ENCODE data around the gene MPP1.
A peak's percentile ranks its signal among the peaks of the same experiment; 100 is the strongest.
"Not testable (repeated sequence)": the region's sequence is repeated elsewhere in the genome, so short reads cannot be mapped to it uniquely, and the experiment has no call there.

Gene MPP1

DNA sequence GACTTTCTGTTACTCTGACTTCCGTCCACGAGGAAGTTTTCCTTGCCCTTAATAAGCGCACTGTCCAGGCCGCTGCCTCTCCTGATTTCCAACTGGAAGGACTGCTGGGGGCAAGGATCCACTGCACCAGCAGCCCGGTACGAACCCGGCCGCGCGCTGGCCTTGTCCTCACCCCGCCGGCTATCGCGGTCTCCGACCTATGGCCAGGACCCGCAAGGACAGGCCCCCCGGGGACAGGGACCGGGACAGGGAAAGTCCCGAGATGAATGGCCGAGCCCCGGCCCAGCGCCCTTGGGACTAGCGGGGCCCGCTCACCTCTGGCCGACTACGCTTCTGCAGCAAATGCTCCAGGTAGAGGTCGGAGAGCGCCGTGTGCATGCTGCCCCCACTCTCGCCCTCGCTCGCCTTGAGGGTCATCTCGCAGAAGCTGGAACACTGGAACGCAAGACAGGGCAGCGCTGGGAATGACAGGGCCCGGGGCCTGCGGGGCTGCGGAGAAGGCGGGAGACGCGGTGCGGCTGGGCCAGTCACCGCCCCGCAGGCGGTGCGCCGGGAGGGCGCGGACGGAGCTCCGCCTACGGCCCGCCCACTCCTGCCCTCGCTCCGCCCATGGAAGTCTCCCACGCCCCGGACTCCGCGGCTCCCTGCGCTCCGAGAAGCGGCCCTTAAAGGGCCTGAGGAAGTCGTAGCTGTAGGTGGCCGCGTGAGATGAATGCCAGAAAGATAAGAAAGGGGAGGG is at the start of gene MPP1:
Gene MPP1, minus strand, starts transcription at position 529 of the 739 bp plus-strand sequence. Its CDS starts 112 bp downstream, at position 417.
- DNase-seq, result no peak

GRCh38 chrX:154850957-154851611 is 45.8 kb upstream of the MPP1 start:
- no peak for DNase-seq

GRCh38 chrX:154840856-154841255 is 35.6 kb upstream of the MPP1 start:
- DNase-seq, result peak; percentile 21

DNA sequence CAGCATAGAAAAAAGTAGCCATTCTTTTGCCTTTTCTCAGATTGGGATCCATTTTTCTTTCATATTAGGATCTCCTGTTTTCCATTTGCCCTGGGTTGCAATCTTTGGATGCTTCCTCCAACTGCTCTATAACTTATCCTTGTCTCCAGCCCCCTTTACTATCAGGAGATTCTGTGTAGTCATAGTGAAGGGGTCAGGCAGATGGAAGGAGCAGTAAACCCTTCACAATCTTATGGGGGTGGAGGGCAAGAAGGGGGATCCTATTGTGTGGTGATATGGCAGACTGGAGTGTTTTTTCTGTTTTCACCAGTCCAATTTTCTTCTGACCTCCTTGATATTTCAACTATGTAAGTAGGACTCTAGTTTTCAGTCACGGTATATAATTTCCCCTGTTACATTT is 30.9 kb upstream of the MPP1 start:
- no peak for DNase-seq

- DNase-seq, result no peak
Measured at GRCh38 chrX:154834562-154834961, 29.3 kb upstream of the MPP1 start, which contains the start of gene SMIM9. TSS of gene SMIM9 (minus strand) at chrX:154834662. CDS start at chrX:154830856, 3,806 bp downstream.

DNA sequence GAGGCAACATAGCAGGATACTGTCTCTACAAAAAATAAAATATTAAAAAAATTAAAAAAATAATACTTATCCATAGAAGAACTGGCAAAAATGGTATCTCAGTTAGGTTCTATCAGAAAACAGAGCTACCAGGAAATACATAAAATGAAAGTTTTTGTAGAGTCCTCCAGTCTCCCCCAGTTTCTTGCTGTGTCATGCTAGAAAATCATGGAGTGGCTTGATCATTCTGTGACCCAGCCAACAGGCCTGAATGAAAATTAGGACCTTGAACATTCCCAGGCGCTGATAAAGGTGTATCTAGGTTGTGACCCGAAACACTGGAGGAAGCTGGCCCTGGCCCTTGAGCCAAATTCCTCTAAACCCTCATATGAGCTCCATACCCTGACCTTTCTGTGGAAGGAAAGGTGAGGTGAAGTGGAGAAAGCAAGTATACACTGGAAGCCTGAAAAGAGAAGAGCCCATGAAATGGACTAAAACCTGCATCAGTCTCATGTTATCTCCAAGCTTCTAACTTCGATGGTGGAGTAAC is 28.5 kb upstream of the MPP1 start:
- no peak for DNase-seq

DNA sequence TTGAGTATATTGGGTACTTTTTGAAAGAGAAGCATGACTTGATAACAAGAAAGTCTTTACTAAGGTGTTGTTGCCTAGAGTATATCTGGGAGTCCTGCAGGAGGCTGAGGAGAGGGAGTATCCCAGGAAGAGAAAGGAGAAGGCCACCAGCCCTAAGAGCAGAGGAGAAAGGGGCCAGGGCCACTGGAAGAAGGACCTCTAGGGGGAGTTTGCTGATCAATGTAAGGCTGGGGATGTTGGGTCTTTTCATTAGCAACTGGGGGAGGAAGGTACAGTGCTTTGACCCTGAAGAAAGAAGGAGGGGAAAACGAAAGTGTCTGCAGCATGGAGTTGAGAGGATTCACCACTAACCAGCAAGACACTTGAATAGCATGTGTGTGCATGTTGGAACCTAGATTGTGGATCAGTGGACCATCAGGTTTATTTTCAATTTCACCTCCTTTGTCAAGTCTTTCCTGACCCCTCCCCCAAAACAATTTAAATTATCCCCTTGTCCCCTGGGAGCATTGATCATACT is 24.7 kb upstream of the MPP1 start:
- no peak for DNase-seq

GRCh38 chrX:154829134-154829533 is 23.8 kb upstream of the MPP1 start:
- DNase-seq, result no peak

GRCh38 chrX:154828016-154828408 is 22.7 kb upstream of the MPP1 start:
- DNase-seq, result no peak

- no peak for DNase-seq
Measured at GRCh38 chrX:154827194-154828015, 22.1 kb upstream of the MPP1 start.

DNA sequence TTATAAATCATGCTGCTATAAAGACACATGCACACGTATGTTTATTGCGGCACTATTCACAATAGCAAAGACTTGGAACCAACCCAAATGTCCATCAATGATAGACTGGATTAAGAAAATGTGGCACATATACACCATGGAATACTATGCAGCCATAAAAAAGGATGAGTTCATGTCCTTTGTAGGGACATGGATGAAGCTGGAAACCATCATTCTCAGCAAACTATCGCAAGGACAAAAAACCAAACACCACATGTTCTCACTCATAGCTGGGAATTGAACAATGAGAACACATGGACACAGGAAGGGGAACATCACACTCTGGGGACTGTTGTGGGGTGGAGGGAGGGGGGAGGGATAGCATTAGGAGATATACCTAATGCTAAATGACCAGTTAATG is 20.3 kb upstream of the MPP1 start:
- DNase-seq, result not testable (repeated sequence)

DNA sequence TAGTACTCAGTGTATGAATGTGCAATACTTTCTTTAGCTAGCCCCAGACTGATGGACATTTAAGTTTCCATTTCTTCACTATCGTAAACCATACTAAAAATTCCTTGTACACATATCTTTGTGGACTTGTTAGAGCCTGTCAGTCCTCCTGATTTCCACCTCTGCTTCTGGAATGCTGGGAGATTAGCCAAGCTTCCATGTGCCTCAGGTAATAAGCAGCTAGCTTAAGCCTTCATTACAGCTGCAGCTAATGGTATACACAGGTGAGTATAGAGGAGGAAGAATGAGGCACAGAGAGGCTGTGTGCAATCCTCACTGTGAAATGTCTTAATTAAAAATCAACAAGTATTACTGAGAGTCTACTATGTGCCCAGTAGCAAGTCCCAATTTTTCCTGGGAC is 19.4 kb upstream of the MPP1 start:
- DNase-seq, result no peak

DNA sequence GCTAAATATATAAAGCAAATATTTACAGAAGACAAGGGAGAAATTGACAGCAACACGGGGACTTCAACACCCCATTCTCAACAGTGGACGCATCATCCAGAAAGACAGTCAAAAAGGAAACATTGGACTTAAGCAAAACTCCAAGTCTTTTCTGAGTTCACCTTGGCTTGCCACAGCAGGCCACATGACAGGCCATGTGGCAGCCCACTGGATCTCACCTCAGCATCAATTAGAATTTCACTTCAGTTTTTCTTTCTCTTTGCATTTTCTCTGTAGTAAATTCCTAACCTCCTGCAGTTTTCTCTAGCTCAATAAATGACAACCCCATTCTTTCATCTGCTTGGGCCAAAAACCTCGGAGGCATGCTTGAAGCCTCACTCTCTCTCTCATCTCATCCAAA is 16.7 kb upstream of the MPP1 start:
- no peak for DNase-seq

DNA sequence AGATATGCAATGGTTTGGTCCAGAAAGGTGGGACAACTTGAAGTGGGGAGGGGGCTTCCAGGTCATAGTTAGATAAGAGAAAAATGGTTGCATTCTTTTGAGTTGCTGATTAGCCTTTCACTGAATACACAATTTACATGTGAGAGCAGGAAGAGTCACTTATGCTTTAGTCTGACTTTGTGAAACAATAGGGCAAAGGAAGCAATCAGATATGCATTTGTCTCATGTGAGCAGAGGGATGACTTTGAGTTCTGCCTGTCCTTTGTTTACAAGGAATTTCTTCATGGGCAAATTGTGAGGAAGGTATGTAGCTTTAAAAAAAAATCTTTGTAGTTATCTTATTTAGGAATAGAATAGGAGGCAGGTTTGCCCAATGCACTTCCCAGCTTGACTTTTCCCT is 16.2 kb upstream of the MPP1 start:
- DNase-seq, result no peak

DNA sequence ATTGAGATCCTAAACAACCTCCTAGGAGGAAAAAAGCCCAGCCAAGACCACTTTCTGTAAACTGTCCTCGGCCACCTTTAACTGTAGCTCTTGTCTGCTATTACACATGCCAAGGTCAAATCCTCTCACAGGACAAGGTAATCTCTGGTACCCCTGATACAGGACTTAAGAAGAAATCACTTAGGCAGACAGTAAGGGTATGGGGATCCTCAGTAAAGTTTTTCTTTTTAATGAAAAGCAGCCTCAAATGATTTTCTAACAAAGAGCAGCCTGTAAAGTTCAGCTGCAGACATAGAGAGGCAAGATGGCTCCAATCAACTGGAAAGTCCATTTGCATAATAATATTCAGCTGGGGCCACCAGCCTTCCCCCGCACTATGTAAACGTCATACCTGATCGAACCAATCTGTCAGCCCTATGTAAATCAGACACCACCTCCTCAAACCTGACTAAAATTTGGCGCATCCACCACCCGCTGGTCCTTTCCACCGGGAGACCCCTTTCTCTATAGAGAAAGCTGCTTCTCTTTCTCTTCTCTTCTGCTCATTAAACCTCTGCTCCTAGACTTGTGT is 14.6 kb upstream of the MPP1 start:
- no peak for DNase-seq

DNA sequence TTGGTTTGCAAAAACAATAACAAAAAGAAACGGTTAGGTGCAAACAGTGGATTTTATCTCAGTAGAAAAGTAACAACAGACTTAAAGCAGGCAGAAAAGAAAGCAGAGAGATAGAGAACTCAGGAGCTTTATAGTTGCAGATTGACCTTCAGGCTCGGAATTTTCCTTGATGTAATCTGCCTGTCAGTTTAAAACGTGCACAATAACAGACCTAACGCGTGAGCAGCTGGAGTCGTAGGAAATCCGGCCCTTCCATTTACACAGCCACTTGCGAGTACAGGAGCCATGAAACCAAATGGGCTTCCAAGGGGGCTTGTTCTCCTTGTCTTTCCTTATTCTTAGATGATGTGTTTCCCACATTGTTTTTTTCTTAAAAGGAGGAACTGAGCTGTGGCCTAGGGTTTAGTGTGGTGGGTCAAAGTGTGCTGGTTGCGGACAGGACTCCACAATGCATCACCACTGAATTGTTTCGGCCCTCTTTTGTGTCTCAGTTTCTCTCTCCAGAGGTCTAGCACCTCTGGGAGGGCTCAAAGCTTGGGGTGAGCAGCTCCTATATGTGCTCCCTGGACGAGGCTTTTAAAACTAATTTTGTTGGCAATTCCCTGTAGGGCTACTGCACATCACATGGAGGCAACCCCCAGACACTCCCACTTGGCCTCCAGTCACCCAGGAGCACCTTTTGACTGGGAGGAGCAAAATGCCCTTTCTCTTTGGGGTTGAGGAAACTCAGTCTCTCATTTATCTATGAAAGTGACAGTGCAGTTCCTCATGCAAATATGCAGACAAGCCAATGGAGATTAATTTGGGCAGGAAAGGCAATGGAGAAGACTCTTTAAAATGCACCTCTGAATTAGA is 13.9 kb upstream of the MPP1 start:
- no peak for DNase-seq

DNA sequence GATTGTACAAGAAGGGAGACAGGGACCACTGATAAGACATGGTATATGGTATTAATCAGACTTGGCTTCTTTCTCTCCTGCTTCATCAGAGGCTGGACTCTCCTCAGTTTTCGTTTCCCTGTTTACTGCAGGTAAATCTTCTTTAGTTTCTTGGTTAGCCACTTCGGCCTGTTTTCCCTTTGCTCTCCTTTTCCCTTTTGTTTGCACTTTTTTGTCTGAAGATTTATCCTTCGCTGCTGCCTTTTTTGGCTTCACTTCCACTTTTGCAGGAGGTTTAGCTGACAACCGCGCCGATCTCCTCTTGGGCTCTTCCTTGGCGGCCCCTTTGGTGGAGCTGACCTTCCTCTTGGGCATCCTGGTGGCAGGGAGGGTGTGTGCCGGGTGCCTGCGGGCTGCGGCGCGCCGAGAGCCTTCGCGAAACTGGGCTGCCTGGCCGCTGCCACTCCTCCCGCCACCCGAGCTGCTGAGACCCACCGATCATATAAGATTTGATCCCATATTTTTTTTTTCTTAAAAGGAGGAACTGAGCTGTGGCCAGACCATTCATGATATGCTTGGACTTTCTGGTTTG is 11.8 kb upstream of the MPP1 start:
- not testable (repeated sequence) for DNase-seq

DNA sequence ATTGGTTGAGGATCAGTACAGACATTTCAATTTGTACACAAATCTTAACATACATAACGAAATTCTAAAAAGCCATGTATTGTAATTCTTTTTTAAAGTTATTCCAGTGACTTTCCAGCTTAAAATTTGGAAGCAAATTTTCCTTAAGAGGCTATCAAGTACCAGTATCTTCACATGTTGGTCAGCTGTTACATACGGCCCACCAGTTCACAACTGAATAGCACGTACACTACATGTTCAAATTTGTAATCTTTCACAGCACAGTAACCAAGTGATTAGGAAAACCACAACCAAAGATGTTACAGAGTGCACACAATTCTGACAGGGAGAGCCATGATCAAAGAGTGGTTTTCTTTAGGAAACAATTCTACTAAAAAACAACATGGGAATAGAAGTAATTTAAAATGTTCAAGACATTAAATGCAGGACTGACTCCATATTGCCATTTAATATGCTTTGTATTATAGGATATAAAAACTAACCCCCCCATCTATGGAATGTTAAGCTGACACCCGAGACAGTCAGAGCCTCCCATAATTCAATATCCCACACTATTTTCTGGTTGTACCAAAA is 11.1 kb upstream of the MPP1 start:
- DNase-seq, result not testable (repeated sequence)

GRCh38 chrX:154815274-154815818 is 10.1 kb upstream of the MPP1 start:
- DNase-seq, result no peak

GRCh38 chrX:154813801-154814200 is 8.5 kb upstream of the MPP1 start:
- DNase-seq, result no peak
